ENCODE measurements around the gene SMARCA2. TPM values are rescaled to one million over a fixed set of nuclear protein-coding genes. Genes with fewer than 3 reads are reported as not detected.

The SMARCA2 gene
- total RNA-seq, 2 experiments from 2014 or later = 207 to 224 TPM

DNA sequence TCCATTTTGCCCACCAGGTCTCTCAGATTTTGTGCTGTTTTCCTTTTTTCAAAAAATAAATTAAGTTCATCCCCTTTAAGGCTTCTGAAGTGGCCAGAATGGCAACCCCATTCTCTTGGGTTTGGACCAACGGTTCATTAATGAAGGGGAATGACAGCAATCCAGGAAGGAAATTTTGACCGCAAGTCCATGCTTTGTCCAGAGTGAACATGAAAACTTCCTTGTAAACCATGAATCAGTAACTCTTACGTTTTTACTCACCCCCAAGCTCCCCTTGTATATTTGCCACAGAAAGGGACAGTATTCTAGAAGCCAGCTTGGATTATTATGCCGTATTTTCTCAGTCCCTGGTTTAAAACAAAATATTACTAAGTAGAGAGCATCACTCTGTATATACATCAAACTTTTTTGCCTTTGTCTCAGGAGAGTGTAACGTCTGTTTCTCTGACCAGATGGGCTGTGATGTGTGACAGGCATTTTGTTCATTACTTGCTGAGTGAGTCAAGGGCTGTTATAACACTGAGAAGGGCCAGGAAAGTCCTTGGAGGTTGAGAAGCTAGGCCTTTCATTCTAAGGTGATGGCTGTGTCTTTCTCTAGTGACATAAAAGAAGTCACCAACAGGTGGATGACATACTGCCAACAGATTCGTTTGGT is 148.2 kb downstream of the SMARCA2 start:
- no peak overlapping the region for H3K27ac Mint-ChIP-seq
- H3K36me3 Mint-ChIP-seq (ENCODE audit: low read depth) = peaks cover 55% of the 10 kb centered on the region
- DNase-seq = no peak
- H3K9me3 Mint-ChIP-seq = no peaks in the 10 kb centered on the region
- CTCF ChIA-PET = no interaction called here
- no peaks in the 10 kb centered on the region for H3K27me3 Mint-ChIP-seq
- no peak overlapping the region for H3K4me3 Mint-ChIP-seq
- H3K4me1 Mint-ChIP-seq = peaks cover 36% of the 10 kb centered on the region
- POLR2A ChIA-PET = no interaction called here

DNA sequence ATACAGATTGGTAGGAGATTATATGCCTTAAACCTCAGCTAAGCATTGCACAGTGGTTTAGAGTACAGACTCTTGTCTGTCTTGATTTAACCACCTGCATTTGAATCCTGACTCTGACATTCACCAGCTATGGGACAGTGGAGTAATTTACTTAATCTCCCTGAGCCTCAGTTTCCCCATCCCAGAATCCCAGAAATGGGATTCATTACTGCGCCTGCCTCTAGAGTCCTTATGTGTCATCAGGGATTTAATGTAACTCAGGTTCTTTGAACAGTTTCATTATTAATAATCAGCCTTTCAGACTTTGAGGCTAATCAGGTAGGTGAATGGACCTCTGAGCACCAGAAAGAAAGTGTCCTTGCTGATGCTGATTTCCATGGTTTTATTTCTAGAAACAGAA is 149.1 kb downstream of the SMARCA2 start:
- DNase-seq = no peak
- CTCF ChIA-PET = no interaction called here
- Mint-ChIP-seq H3K27me3 (no peaks in the 10 kb centered on the region), H3K9me3 (no peaks in the 10 kb centered on the region), H3K27ac (no peak overlapping the region), H3K4me3 (no peak overlapping the region), H3K36me3 (ENCODE audit: low read depth) (peaks cover 62% of the 10 kb centered on the region), H3K4me1 (peaks cover 30% of the 10 kb centered on the region)
- POLR2A ChIA-PET = no interaction called here

DNA sequence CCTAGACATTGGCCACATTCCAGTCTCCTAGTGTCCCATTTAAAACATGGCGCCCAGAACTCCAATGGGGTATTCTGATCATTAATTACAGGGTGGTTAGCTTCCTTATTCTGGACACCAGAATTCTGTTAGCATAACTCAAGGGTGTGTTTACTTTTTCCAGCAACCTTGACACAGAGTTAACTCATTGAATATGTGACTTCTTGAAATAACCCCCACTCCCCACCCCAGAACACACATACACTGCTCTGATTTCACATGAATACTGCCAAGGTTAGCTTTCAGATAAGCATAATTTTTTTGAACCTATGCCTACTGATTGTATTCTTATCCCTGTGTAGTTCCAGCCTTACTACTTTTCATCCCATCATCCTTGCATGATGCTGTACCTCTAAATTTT is 151.1 kb downstream of the SMARCA2 start:
- no peak overlapping the region for H3K4me3 Mint-ChIP-seq
- H3K9me3 Mint-ChIP-seq = no peaks in the 10 kb centered on the region
- peaks cover 73% of the 10 kb centered on the region for H3K36me3 Mint-ChIP-seq (ENCODE audit: low read depth)
- ChIA-PET POLR2A (no interaction called here), CTCF (interaction anchor here (1.3 kb wide), 1 partner anchor 34 kb away, joined by 3 read pairs; no protein-coding TSS in a partner anchor)
- DNase-seq = no peak
- H3K27ac Mint-ChIP-seq = no peak overlapping the region
- H3K4me1 Mint-ChIP-seq = peaks cover 18% of the 10 kb centered on the region
- no peaks in the 10 kb centered on the region for H3K27me3 Mint-ChIP-seq

DNA sequence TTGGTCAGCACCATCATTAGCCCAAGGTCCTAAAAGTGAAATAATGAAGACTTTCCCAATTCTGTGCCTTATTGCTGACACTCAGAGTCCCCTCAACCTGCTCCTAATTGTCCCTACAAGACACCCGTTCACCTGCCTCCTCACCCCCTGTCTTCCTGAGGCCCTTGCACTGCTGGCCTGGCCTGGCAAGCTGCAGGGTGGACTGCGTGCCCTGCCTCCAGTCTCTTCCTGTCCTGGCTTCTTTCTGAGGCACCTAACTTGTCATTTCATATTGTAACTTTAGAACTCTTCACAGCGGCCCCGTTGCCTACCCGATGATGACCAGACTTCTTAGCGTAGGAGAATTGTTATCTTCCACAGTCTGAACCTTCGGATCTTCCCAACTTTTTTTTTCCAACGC is 153.9 kb downstream of the SMARCA2 start:
- Mint-ChIP-seq H3K4me1 (peaks cover 5% of the 10 kb centered on the region), H3K27me3 (no peaks in the 10 kb centered on the region), H3K4me3 (no peak overlapping the region), H3K9me3 (no peaks in the 10 kb centered on the region), H3K36me3 (ENCODE audit: low read depth) (peaks cover 78% of the 10 kb centered on the region), H3K27ac (no peak overlapping the region)
- ChIA-PET CTCF (no interaction called here), POLR2A (no interaction called here)
- no peak for DNase-seq

DNA sequence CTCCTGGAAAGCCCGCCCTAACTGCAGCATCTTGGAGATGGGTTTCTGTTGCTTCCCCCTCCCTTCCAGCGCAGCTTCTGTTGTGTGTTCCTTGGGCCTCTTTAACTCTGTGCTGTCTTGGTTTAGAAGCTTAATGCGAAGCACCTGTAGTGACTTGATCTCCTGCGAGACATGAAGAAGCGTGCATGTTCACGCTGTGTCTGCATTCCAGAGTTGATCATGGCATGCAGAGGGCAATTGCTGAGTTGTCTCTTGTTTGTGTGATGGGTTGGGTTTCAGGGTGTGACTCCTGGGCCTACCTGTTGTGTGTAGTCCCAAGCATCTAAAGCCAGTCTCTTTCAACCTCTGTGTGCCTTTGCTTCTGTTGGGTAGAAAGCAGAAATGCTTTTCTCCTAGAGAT is 155.6 kb downstream of the SMARCA2 start:
- POLR2A ChIA-PET = no interaction called here
- H3K4me3 Mint-ChIP-seq = no peak overlapping the region
- H3K4me1 Mint-ChIP-seq = no peaks in the 10 kb centered on the region
- no peak for DNase-seq
- CTCF ChIA-PET = no interaction called here
- no peaks in the 10 kb centered on the region for H3K27me3 Mint-ChIP-seq
- H3K27ac Mint-ChIP-seq = no peak overlapping the region
- H3K9me3 Mint-ChIP-seq = no peaks in the 10 kb centered on the region
- peaks cover 80% of the 10 kb centered on the region for H3K36me3 Mint-ChIP-seq (ENCODE audit: low read depth)

DNA sequence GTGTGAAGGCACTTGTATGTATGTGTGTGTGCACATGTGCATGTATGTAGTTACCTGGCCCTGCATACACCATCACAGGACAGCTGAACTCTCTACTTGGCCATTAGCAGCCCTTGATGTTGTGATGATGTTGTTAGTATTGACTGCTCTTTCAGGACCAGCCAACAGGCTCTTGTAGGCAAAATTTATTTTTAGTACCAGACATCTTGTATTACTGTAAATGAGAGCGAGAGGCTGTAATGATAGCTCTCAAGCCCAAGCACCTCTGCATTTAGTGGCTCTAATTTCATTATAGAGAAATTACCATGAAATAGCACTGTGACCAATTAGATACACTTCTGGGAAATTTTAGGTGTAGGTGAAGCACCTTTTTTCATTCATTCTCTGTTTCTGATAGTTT is 158.0 kb downstream of the SMARCA2 start:
- Mint-ChIP-seq H3K9me3 (no peaks in the 10 kb centered on the region), H3K27ac (no peak overlapping the region), H3K4me1 (no peaks in the 10 kb centered on the region), H3K27me3 (no peaks in the 10 kb centered on the region), H3K36me3 (ENCODE audit: low read depth) (peaks cover 62% of the 10 kb centered on the region), H3K4me3 (no peak overlapping the region)
- no peak for DNase-seq
- ChIA-PET CTCF (no interaction called here), POLR2A (no interaction called here)

DNA sequence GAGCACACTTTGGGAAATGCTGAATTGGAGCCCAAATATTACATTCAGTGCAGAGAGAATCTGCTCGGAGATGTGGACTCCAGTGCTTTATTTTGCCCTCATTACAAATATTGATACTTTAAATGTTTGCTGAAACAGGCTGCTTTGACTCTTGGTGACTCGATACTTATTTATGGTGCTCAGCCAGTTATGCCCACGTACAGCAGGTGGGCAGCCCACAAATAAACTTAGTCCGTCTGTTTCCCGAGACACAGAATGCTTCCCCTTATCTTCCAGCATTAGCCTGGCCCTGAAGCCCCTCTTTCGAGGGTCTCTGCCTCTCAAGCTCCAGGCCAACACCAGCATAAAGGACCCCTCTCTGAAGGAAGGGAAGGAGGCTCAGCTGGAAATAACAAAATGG is 158.7 kb downstream of the SMARCA2 start:
- no peaks in the 10 kb centered on the region for H3K27me3 Mint-ChIP-seq
- ChIA-PET POLR2A (no interaction called here), CTCF (interaction anchor here (1.2 kb wide), 1 partner anchor 13 kb away, joined by 3 read pairs; no protein-coding TSS in a partner anchor)
- peaks cover 59% of the 10 kb centered on the region for H3K36me3 Mint-ChIP-seq (ENCODE audit: low read depth)
- H3K27ac Mint-ChIP-seq = no peak overlapping the region
- DNase-seq = no peak
- H3K4me3 Mint-ChIP-seq = no peak overlapping the region
- no peaks in the 10 kb centered on the region for H3K9me3 Mint-ChIP-seq
- no peaks in the 10 kb centered on the region for H3K4me1 Mint-ChIP-seq

DNA sequence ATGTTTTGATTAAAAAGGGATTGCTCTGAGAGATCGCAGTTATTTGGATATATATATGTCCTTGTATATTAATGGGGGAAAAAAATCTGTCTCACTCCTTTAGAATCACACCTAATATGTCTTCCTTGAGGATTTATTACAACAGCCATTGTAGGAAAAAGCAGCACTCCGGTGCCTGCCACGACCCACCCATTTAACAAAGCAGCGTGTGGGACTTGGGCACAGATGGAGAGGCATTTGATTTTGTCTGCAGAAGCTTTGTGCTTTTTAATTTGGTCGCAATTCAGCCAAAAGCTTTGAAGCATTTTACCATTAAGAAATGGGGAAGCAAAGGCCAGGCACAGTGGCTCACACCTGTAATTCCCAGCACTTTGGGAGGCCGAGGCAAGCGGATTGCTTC is 159.2 kb downstream of the SMARCA2 start:
- peaks cover 55% of the 10 kb centered on the region for H3K36me3 Mint-ChIP-seq (ENCODE audit: low read depth)
- H3K9me3 Mint-ChIP-seq = no peaks in the 10 kb centered on the region
- H3K27ac Mint-ChIP-seq = no peak overlapping the region
- no peak for DNase-seq
- no peaks in the 10 kb centered on the region for H3K4me1 Mint-ChIP-seq
- H3K4me3 Mint-ChIP-seq = no peak overlapping the region
- POLR2A ChIA-PET = no interaction called here
- H3K27me3 Mint-ChIP-seq = no peaks in the 10 kb centered on the region
- CTCF ChIA-PET = interaction anchor here (1.2 kb wide), 1 partner anchor 14 kb away, joined by 3 read pairs; no protein-coding TSS in a partner anchor

DNA sequence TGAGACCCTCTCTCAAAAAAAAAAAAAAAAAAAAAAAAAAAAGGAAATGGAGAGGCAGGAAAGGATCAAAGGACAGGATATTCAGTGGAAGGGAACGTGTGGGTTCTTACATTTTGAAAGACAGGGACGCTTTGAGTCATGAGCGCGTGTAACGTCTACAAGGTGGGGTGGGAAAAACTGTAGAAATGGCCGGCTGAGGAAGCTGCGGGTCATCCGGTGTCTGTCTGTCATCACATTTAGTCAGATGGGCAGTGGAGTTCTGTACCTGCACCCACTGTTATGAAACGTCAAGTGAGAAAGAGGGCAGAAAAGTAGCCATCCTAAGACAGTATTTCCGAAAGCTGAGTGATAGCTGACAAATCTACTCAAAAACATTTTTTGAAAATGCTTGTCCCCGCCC is 159.8 kb downstream of the SMARCA2 start:
- DNase-seq = no peak
- POLR2A ChIA-PET = no interaction called here
- Mint-ChIP-seq H3K4me1 (no peaks in the 10 kb centered on the region), H3K4me3 (no peak overlapping the region), H3K9me3 (no peaks in the 10 kb centered on the region), H3K27me3 (no peaks in the 10 kb centered on the region), H3K36me3 (ENCODE audit: low read depth) (peaks cover 52% of the 10 kb centered on the region), H3K27ac (no peak overlapping the region)
- CTCF ChIA-PET = interaction anchor here (1.2 kb wide), 1 partner anchor 14 kb away, joined by 3 read pairs; no protein-coding TSS in a partner anchor

DNA sequence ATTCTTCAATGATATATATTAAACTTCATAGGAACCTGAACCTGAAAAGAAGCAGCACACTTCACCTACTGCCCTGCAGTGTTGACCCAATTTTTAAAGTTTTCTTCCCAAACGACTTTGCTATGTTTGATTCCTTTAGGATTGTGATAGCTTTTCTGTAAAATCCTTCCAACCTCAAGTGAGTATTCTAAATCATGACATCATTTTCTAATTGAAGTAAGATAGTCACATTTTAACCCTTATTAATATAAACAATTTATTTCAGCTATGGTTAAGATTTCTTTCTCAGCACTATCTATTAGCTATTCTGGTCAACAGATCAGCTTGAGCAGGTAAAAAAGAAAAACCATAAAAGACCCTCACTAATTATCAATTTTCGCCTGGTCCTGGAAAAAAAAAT is 162.0 kb downstream of the SMARCA2 start:
- no peaks in the 10 kb centered on the region for H3K27me3 Mint-ChIP-seq
- no peaks in the 10 kb centered on the region for H3K4me1 Mint-ChIP-seq
- H3K36me3 Mint-ChIP-seq (ENCODE audit: low read depth) = peaks cover 34% of the 10 kb centered on the region
- no peak for DNase-seq
- H3K4me3 Mint-ChIP-seq = no peak overlapping the region
- no peaks in the 10 kb centered on the region for H3K9me3 Mint-ChIP-seq
- POLR2A ChIA-PET = no interaction called here
- no peak overlapping the region for H3K27ac Mint-ChIP-seq
- CTCF ChIA-PET = interaction anchor here (1.3 to 1.4 kb wide), 2 partner anchors 18 to 90 kb away, joined by 3 read pairs; no protein-coding TSS in a partner anchor

DNA sequence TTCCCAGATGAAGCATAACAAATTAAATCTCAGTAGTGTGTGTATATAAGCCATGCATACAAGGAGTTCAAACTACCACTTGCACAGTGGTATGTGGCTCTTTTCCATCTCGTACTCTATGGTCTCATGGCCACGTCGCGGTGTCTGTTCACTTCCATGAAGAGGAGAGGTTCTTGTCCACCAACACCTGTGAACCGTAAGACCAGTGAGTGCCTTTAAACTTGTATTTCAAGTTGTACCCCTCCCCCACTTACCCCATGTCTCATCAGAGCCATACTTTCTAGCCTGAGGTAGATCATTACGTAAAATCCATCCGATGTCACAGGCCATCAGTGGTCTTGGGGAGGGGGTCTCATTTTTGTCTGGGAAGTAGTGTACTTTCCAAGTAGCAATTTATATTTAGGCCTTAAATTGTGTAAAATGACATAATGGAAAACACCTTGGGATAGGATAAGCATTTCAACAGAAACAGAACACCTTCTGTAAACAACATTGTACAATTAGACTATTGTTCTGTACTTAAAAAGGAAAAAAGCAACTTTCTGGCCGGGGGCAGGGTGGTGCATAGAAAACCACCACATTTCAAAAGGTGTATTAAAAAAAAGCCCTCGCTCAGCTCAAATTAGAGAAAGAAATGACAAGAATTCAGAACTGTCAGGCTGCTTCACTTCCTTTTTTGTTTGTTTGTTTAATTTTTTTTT is 163.0 kb downstream of the SMARCA2 start:
- Mint-ChIP-seq H3K27me3 (no peaks in the 10 kb centered on the region), H3K36me3 (ENCODE audit: low read depth) (peaks cover 28% of the 10 kb centered on the region), H3K9me3 (no peaks in the 10 kb centered on the region), H3K4me3 (no peak overlapping the region), H3K4me1 (no peaks in the 10 kb centered on the region), H3K27ac (no peak overlapping the region)
- CTCF ChIA-PET = no interaction called here
- no peak for DNase-seq
- POLR2A ChIA-PET = no interaction called here

DNA sequence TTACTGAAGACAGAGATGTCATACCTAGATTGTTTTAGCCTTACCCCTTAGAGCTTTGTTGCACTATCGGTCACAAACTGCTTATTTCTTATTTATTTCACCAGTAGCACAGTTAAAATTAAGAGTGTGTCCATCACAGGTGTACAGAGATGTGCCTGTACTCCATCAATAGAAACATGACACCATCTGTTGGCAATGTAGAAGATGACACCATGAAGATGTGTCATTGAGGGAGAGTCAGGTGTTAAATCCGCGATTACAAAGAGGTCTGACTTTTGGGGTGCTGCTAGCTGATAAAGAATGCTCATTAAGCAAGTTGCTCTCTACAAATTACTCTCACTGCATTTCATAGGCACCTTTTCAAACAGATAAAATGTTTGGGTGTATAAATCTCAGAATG is 164.4 kb downstream of the SMARCA2 start:
- no peak overlapping the region for H3K4me3 Mint-ChIP-seq
- no peaks in the 10 kb centered on the region for H3K27me3 Mint-ChIP-seq
- no peaks in the 10 kb centered on the region for H3K4me1 Mint-ChIP-seq
- ChIA-PET CTCF (interaction anchor here (5.0 kb wide), 1 partner anchor 47 kb away, joined by 17 read pairs; no protein-coding TSS in a partner anchor), POLR2A (no interaction called here)
- no peak for DNase-seq
- H3K9me3 Mint-ChIP-seq = no peaks in the 10 kb centered on the region
- H3K36me3 Mint-ChIP-seq (ENCODE audit: low read depth) = peaks cover 24% of the 10 kb centered on the region
- no peak overlapping the region for H3K27ac Mint-ChIP-seq

DNA sequence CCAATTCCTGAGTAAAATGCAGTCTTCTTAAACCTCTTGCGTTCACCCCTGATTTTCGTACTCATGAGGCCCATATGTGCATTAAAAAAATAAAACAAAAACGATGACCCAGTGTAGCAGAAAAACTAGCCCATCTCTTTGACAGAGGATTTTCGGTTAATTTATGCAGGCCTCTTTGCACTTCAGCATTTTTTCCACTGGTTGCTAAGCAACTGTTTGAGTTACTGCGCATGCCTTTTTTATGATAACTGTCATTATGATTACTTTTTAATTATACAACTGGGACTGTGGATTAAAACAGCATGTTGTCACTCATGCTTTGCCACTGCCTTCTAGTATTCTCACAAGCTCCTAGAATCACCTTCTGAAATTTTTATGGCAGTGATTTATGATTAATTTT is 165.0 kb downstream of the SMARCA2 start:
- CTCF ChIA-PET = interaction anchor here (1.8 to 5.0 kb wide), 2 partner anchors 47 to 93 kb away, joined by 7 to 17 read pairs; no protein-coding TSS in a partner anchor
- Mint-ChIP-seq H3K4me1 (no peaks in the 10 kb centered on the region), H3K9me3 (no peaks in the 10 kb centered on the region), H3K4me3 (no peak overlapping the region), H3K27me3 (no peaks in the 10 kb centered on the region), H3K27ac (no peak overlapping the region), H3K36me3 (ENCODE audit: low read depth) (peaks cover 21% of the 10 kb centered on the region)
- DNase-seq = no peak
- POLR2A ChIA-PET = no interaction called here

DNA sequence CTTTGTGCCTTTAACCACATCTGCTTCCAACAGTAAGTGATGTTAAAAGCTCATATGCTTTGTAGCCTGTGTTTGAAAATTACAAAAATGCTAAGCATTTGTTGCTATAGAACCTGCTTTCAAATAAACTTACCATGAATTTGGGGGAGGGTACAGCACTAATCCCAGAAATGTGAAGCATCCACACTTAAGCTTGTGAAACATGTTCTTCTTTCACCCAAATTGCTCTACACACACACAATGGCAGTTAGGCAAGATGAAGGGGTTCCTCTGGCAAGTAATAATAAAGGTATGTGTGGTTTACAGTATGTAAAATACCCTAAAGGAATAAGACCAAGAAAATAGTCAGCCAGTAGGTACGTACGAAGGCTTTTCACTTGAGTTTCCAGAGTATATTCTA is 165.6 kb downstream of the SMARCA2 start:
- Mint-ChIP-seq H3K27ac (no peak overlapping the region), H3K9me3 (no peaks in the 10 kb centered on the region), H3K4me3 (no peak overlapping the region), H3K36me3 (ENCODE audit: low read depth) (peaks cover 21% of the 10 kb centered on the region), H3K4me1 (no peaks in the 10 kb centered on the region), H3K27me3 (no peaks in the 10 kb centered on the region)
- no peak for DNase-seq
- POLR2A ChIA-PET = no interaction called here
- CTCF ChIA-PET = interaction anchor here (0.8 to 5.0 kb wide), 5 partner anchors 9 to 238 kb away, joined by 3 to 17 read pairs (median 4); no protein-coding TSS in a partner anchor
